Smooth muscle cell (in vitro differentiated cells): Measurements from ENCODE around the gene TMPRSS2. TPM values are rescaled to one million over a fixed set of nuclear protein-coding genes. Genes with fewer than 3 reads are reported as not detected.
A peak's percentile ranks its signal among the peaks of the same experiment; 100 is the strongest.

Source experiments
- DNase-seq: peaks from one replicate; lab custom pipeline; 2025; ENCODE audit not compliant: unreplicated experiment; lab: John Stamatoyannopoulos, UW
- H2AFZ ChIP-seq: fragments of 200-600 bp; sonication (generic); 2 replicates; pipeline ENCODE4 v1.6.0; 2016; ENCODE audit warnings: antibody characterized with exemption, low read depth, mild to moderate bottlenecking
- H3F3A ChIP-seq: fragments of 200-600 bp; sonication (generic); 2 replicates; pipeline ENCODE4 v1.6.0; 2017; ENCODE audit warnings: antibody characterized with exemption, low read depth
- H3K27ac ChIP-seq: fragments of 200-600 bp; sonication (generic); 2 replicates; pipeline ENCODE4 v1.5.1; 2016; ENCODE audit warnings: low read depth, mild to moderate bottlenecking
- H3K27me3 ChIP-seq: fragments of 200-600 bp; sonication (generic); 2 replicates; pipeline ENCODE4 v1.6.1; 2016; ENCODE audit warnings: low read depth, mild to moderate bottlenecking
- H3K36me3 ChIP-seq: fragments of 200-600 bp; sonication (generic); 2 replicates; pipeline ENCODE4 v1.5.1; 2016; ENCODE audit warnings: low read depth
- H3K4me1 ChIP-seq: fragments of 200-600 bp; sonication (generic); 2 replicates; pipeline ENCODE4 v1.5.1; 2016; ENCODE audit warnings: low read depth
- H3K4me2 ChIP-seq: fragments of 200-600 bp; sonication (generic); 2 replicates; pipeline ENCODE4 v1.6.0; 2016; ENCODE audit warnings: mild to moderate bottlenecking
- H3K4me3 ChIP-seq: fragments of 200-600 bp; sonication (generic); 2 replicates; pipeline ENCODE4 v1.5.1; 2016; ENCODE audit warnings: mild to moderate bottlenecking
- H3K79me2 ChIP-seq: fragments of 200-600 bp; sonication (generic); 2 replicates; pipeline ENCODE4 v1.6.0; 2016; ENCODE audit warnings: low read depth, mild to moderate bottlenecking
- H3K9ac ChIP-seq: fragments of 200-600 bp; sonication (generic); 2 replicates; pipeline ENCODE4 v1.6.0; 2016; ENCODE audit warnings: low read depth
- H3K9me3 ChIP-seq: fragments of 200-600 bp; sonication (generic); replicated peaks from 2 replicates; pipeline ENCODE4 v1.5.1; 2016; ENCODE audit warnings: low read depth
- H4K20me1 ChIP-seq: fragments of 200-600 bp; sonication (generic); 2 replicates; pipeline ENCODE4 v1.6.0; 2016; ENCODE audit warnings: low read depth
- CTCF ChIP-seq: fragments of 200-600 bp; sonication (generic); IDR thresholded peaks from 2 replicates; pipeline ENCODE4 v1.5.1; 2017; ENCODE audit warnings: borderline replicate concordance, mild to moderate bottlenecking, antibody characterized with exemption; ENCODE audit not compliant: insufficient read depth, poor library complexity, severe bottlenecking
- WGBS: methylation state at CpG from one replicate; pipeline ENCODE4 v1.1.7; 2016; ENCODE audit warnings: low lambda C conversion rate; 5-methylcytosine and 5-hydroxymethylcytosine counted together
- polyA plus RNA-seq: library from polyadenylated mRNA; unstranded; fragments of >200 nt; fragmentation: Nextera tagmentation; extraction: Ambion mirVana; gene quantifications from 2 replicates; pipeline ENCODE4 v1.2.1, GENCODE V29; 2016
- total RNA-seq: library from RNA; depleted of rRNA; stranded (reverse); fragments of >200 nt; gene quantifications from 2 replicates; pipeline ENCODE4 v1.2.3, GENCODE V29; 2014

The TMPRSS2 gene
- total and polyA plus RNA-seq, 2 experiments from 2014 or later, result 0.39 to 1.3 TPM

DNA sequence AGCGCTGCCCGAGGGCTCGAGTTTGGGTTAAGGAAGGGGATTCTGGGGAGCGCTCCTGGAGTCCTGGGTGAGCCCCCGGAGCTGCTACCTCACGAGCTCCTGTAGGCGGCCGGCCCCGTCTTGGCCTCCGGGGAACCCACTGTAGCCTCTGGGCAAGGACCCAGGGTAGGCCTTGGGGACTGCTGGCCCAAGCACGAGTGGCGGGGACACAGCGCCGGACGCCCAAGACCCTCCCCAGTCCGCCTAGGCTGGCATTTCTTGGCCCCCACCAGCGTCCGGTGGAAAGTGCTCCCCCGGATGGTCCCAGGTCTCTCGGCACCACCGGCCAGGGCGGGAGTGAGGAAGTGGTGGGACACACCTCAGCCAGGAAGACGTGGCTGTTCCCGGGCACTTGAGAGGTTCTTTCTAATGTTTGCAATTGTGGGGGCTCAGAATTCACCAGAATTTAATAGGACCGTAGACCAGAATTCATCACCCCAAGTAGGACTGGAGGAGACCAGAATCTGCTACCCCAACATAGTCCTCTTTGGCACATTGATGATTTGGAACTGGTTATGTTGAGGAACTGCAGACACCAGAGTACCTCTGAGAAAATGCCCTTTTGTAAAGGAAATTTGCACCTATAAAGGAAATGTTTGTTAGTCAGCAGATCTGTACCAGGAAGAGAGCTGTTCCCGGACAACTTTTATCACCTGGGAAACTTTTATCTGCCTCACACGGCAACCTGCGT lies 622 bp upstream of the TMPRSS2 start:
- TF ChIP-seq CTCF, result no peak
- H2AFZ ChIP-seq, result no peak overlapping the region
- WGBS, result 13% methylated on average over 21 of the region's 28 CpGs

DNA sequence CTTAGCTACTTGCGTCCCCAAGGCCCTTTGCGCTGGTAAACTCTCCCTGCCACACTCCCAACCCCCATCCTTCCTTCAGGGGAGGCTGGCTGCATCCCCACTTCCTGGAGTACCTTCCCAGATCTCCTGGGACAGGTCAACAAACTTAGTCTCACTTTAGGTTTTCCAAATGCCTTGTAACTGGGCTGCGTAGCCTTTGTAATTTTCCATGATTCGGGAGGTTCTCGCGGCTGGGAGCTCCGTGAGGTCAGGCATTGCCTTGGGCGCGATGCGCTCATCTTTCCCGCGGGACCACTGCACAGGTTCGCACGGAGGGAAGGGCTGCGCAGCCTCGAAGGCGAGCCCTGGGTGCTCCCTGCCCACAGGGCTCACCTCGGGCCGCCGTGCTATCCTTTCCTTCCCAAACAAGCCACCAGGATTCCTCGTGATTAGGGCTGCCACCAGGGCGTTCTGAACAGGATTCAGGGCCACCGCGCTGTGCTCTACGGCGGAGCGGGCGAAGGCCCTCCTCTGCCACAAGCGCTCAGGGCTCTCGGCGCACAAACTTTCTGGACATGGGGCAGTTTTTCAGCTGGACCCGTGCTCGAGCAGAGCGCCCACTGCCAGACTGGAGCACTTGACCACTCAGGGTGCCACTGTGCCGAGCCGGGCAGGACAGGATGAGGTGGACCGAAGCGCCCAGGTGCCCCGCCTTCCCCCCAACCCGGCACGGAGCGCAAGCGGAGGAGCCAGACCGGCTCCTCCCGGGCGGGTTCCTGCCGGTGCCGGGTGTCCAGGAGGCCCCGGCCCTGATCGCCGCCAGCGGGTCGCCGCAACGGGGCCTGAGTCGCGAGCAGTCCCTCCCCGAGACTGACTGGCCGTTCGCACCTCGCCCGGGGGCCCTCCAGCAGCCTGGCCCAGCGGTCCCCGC lies 1.1 kb downstream of the TMPRSS2 start:
- H3K4me2 ChIP-seq, result peak overlapping the region; percentile 83
- no peaks in the 10 kb centered on the region for H4K20me1 ChIP-seq
- H3K36me3 ChIP-seq, result no peaks in the 10 kb centered on the region
- H3K9ac ChIP-seq, result no peak overlapping the region
- no peaks in the 10 kb centered on the region for H3K4me1 ChIP-seq
- H2AFZ ChIP-seq, result peak overlapping the region; percentile 18
- peaks cover 94% of the 10 kb centered on the region for H3K27me3 ChIP-seq
- DNase-seq, result no peak
- no peak overlapping the region for H3K27ac ChIP-seq
- H3K79me2 ChIP-seq, result no peaks in the 10 kb centered on the region
- H3K4me3 ChIP-seq, result peak overlapping the region; percentile 53
- TF ChIP-seq CTCF, result no peak
- WGBS, result 5% methylated on average over 52 of the region's 64 CpGs
- no peaks in the 10 kb centered on the region for H3F3A ChIP-seq
- no peaks in the 10 kb centered on the region for H3K9me3 ChIP-seq

More for the DNA sequence above, 622 bp upstream of the TMPRSS2 start:
- Histone ChIP-seq H3K9ac (no peak overlapping the region), H3F3A (no peaks in the 10 kb centered on the region), H3K4me1 (no peaks in the 10 kb centered on the region), H3K4me2 (peak overlapping the region; percentile 83), H3K27ac (no peak overlapping the region), H3K9me3 (no peaks in the 10 kb centered on the region), H3K36me3 (no peaks in the 10 kb centered on the region), H3K79me2 (no peaks in the 10 kb centered on the region), H3K4me3 (peak overlapping the region; percentile 53), H4K20me1 (no peaks in the 10 kb centered on the region), H3K27me3 (peaks cover 81% of the 10 kb centered on the region)
- DNase-seq, result no peak

DNA sequence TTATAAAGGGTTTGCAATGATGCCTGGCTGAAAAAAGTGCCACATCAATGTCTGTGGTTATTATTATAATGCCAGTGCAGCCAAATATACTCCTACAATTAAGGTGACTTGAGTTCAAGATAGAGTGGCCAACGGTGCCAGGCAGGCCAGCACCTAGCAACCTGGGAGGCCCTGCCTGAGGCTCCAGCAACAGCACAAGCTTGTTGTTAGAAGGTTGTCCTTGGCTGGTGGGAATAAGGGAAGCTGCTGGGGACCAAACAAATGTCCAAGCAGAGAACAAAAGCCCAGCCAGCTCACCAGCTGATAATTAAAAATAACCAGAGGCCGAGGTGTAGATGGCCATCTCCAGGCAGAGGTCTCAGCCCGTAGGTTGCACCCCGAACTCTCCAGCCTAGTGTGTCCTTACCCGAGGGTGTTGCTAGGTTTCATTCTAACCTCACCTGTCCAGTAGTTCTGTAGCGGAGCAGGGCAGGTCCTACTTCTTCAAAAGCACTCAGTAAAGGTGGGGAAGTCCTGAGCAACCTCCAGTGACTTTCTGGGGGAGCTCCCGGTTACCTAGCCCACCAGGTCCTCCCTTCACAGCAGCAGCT lies 1.9 kb downstream of the TMPRSS2 start:
- H3K79me2 ChIP-seq, result no peaks in the 10 kb centered on the region
- TF ChIP-seq CTCF, result no peak
- H3K9me3 ChIP-seq, result no peaks in the 10 kb centered on the region
- no peaks in the 10 kb centered on the region for H3F3A ChIP-seq
- H3K9ac ChIP-seq, result no peak overlapping the region
- H3K4me3 ChIP-seq, result peak overlapping the region; percentile 53
- no peak overlapping the region for H3K27ac ChIP-seq
- no peak overlapping the region for H2AFZ ChIP-seq
- no peaks in the 10 kb centered on the region for H3K4me1 ChIP-seq
- peaks cover 87% of the 10 kb centered on the region for H3K27me3 ChIP-seq
- no peaks in the 10 kb centered on the region for H4K20me1 ChIP-seq
- no peak for DNase-seq
- H3K36me3 ChIP-seq, result no peaks in the 10 kb centered on the region
- H3K4me2 ChIP-seq, result no peak overlapping the region
- WGBS, result 66% methylated on average over 7 of the region's 7 CpGs
